Caco-2 (cell line): ENCODE measurements around the gene ZNF341. TPM values are rescaled to one million over a fixed set of nuclear protein-coding genes. Genes with fewer than 3 reads are reported as not detected.

ENCODE experiments used
- BruUV-seq: library from RNA; stranded (reverse); fragments of 400-500 nt; replicated peaks from 2 replicates; lab custom pipeline; 2021; lab: Mats Ljungman, UMichigan
- CTCF ChIA-PET: fragments of 300-600 bp; sonication (Branson Sonifier 250); formaldehyde crosslinking; loops from one replicate; lab custom pipeline; 2022; ENCODE audit warnings: antibody characterized with exemption; lab: Charles Lee
- POLR2A ChIA-PET: fragments of 300-600 bp; sonication (Branson Sonifier 250); formaldehyde crosslinking; loops from one replicate; lab custom pipeline; 2022; ENCODE audit warnings: antibody characterized with exemption; lab: Charles Lee
- DNase-seq, 2 experiments: peaks; one replicate each; pipeline versions ENCODE4 v3.0.0 to v3.0.0-alpha.2; 2020 to 2022
- H3K27me3 ChIP-seq: replicated peaks from 2 replicates; pipeline ENCODE4 v1.6.0; 2011; ENCODE audit warnings: low read length; ENCODE audit not compliant: control insufficient read depth, insufficient read depth
- H3K36me3 ChIP-seq: 2 replicates; pipeline ENCODE4 v1.5.1; 2011; ENCODE audit warnings: low read length; ENCODE audit not compliant: control insufficient read depth, insufficient read depth
- H3K4me1 ChIP-seq: fragments of 250-450 bp; sonication (Bioruptor Pico); 2 replicates; pipeline ENCODE4 v1.5.1; 2020; ENCODE audit warnings: mild to moderate bottlenecking
- H3K4me3 ChIP-seq: 2 replicates; pipeline ENCODE4 v1.5.1; 2011; ENCODE audit warnings: low read depth, mild to moderate bottlenecking, control low read depth, low read length
- H3K9me3 ChIP-seq: fragments of 250-450 bp; sonication (Bioruptor Pico); 2 replicates; pipeline ENCODE4 v1.5.1; 2020; ENCODE audit warnings: mild to moderate bottlenecking, moderate library complexity
- H3K27ac Mint-ChIP-seq: one replicate; pipeline ENCODE4 v1.8.0; 2022; ENCODE audit warnings: mixed read lengths; ENCODE audit not compliant: unreplicated experiment
- H3K27me3 Mint-ChIP-seq: one replicate; pipeline ENCODE4 v1.8.0; 2022; ENCODE audit warnings: mixed read lengths; ENCODE audit not compliant: insufficient read depth, unreplicated experiment
- H3K36me3 Mint-ChIP-seq: one replicate; pipeline ENCODE4 v1.8.0; 2022; ENCODE audit warnings: mild to moderate bottlenecking, mixed read lengths; ENCODE audit not compliant: insufficient read depth, unreplicated experiment
- H3K4me1 Mint-ChIP-seq: one replicate; pipeline ENCODE4 v1.8.0; 2022; ENCODE audit warnings: low read depth, mixed read lengths; ENCODE audit not compliant: unreplicated experiment
- H3K4me3 Mint-ChIP-seq: one replicate; pipeline ENCODE4 v1.8.0; 2022; ENCODE audit warnings: mild to moderate bottlenecking, moderate library complexity, mixed read lengths; ENCODE audit not compliant: unreplicated experiment
- H3K9me3 Mint-ChIP-seq: one replicate; pipeline ENCODE4 v1.8.0; 2022; ENCODE audit warnings: mixed read lengths; ENCODE audit not compliant: unreplicated experiment
- intact Hi-C: fragments of 100-400 bp; cut with micrococcal nuclease; formaldehyde crosslinking; loops from one replicate; pipeline ENCODE4 v1.10.0; 2022; ENCODE audit not compliant: unreplicated experiment
- total RNA-seq: library from RNA; stranded (reverse); gene quantifications from 2 replicates; pipeline ENCODE4 v1.2.3, GENCODE V29; 2022
- TF ChIP-seq, protein P1 (sequence below), 2 experiments: fragments of 200-600 bp in 1 of 2; IDR thresholded peaks; 1 replicate in 1 of 2; 2 replicates in 1 of 2; pipeline versions ENCODE4 v1.5.1 to v1.8.0; 2011 to 2022; ENCODE audit warnings: antibody characterized with exemption in 1 of 2, control low read depth in 1 of 2, inconsistent platforms in 1 of 2, low read depth in 1 of 2, low read length in 1 of 2, mild to moderate bottlenecking in 1 of 2, moderate library complexity in 1 of 2; ENCODE audit not compliant: insufficient read depth in 1 of 2, severe bottlenecking in 1 of 2, unreplicated experiment in 1 of 2

Gene ZNF341
- total RNA-seq, 1 experiment from 2014 or later, result 2.9 TPM

DNA sequence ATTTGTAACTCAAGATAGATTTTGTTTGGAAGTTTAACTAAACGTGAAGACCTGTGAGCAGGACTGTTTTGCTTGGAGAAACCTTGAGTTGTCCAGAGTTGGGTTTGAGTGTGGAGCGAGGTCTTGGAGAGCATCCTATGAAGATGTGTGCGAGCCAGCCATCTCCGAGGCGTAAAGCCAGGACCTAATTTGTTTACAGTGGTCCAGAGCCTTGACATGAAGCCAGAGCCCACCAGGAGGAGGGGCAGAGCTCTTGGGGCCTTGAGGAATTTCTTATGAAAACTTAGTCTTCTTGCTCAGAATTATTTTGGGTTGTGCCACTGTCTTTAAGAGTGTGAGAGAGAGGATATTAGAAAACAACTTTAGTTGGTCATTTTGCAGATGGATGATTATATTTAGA lies 85.6 kb downstream of the ZNF341 start:
- intact Hi-C loops, result no loop called here
- ChIA-PET CTCF (interaction anchor here (0.6 kb wide), 1 partner anchor 46 kb away, joined by 4 read pairs; no protein-coding TSS in a partner anchor), POLR2A (interaction anchor here (0.7 kb wide), 1 partner anchor 544 kb away, joined by 3 read pairs; no protein-coding TSS in a partner anchor)
- H3K27ac Mint-ChIP-seq, result no peak overlapping the region
- TF ChIP-seq, protein P1, sequence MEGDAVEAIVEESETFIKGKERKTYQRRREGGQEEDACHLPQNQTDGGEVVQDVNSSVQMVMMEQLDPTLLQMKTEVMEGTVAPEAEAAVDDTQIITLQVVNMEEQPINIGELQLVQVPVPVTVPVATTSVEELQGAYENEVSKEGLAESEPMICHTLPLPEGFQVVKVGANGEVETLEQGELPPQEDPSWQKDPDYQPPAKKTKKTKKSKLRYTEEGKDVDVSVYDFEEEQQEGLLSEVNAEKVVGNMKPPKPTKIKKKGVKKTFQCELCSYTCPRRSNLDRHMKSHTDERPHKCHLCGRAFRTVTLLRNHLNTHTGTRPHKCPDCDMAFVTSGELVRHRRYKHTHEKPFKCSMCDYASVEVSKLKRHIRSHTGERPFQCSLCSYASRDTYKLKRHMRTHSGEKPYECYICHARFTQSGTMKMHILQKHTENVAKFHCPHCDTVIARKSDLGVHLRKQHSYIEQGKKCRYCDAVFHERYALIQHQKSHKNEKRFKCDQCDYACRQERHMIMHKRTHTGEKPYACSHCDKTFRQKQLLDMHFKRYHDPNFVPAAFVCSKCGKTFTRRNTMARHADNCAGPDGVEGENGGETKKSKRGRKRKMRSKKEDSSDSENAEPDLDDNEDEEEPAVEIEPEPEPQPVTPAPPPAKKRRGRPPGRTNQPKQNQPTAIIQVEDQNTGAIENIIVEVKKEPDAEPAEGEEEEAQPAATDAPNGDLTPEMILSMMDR (IDR thresholded peaks at IDR 0.05; ENCODE audit: insufficient read depth in 1 of 2, low read depth in 1 of 2, low read length in 1 of 2, severe bottlenecking in 1 of 2, unreplicated experiment in 1 of 2), result no peak
- H3K4me1 Mint-ChIP-seq, result peaks cover 32% of the 10 kb centered on the region
- no peaks in the 10 kb centered on the region for H3K9me3 Mint-ChIP-seq
- H3K4me3 Mint-ChIP-seq, result no peak overlapping the region
- no peaks in the 10 kb centered on the region for H3K9me3 ChIP-seq
- H3K27me3 Mint-ChIP-seq, result no peaks in the 10 kb centered on the region
- H3K4me1 ChIP-seq, result peaks cover 28% of the 10 kb centered on the region
- H3K27me3 ChIP-seq, result no peaks in the 10 kb centered on the region
- BruUV-seq, result no TSS peak
- peaks cover 28% of the 10 kb centered on the region for H3K36me3 Mint-ChIP-seq
- H3K36me3 ChIP-seq, result peaks cover 5% of the 10 kb centered on the region; the same call in 1 of the 2 replicates
- DNase-seq, result no peak
- H3K4me3 ChIP-seq, result no peak overlapping the region

DNA sequence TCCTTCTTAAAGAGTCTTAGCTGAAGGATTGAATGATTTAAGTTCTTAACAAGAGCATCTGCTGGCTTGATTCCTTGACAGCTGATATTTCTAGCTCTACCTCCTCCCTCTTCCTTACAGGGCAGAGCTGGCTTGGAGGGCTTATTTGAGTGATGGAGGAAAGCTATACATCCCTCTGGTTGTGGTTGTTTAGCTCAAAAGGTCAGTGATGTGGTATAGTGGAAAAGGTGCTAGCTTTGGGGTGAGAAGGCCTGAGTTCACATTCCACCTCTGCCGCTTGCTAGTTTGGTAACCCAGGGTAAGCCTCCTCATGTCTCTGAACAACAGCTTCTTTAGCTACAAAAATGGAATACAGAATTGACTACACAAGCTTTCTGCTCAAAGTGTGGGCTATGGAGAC lies 87.7 kb downstream of the ZNF341 start:
- no peak overlapping the region for H3K27ac Mint-ChIP-seq
- DNase-seq, result no peak
- no peak overlapping the region for H3K4me3 Mint-ChIP-seq
- POLR2A ChIA-PET, result no interaction called here
- H3K9me3 ChIP-seq, result no peaks in the 10 kb centered on the region
- no peaks in the 10 kb centered on the region for H3K27me3 Mint-ChIP-seq
- intact Hi-C loops, result no loop called here
- peaks cover 5% of the 10 kb centered on the region; the same call in 1 of the 2 replicates for H3K36me3 ChIP-seq
- TF ChIP-seq, protein P1 (IDR thresholded peaks at IDR 0.05; ENCODE audit: insufficient read depth in 1 of 2, low read depth in 1 of 2, low read length in 1 of 2, severe bottlenecking in 1 of 2, unreplicated experiment in 1 of 2), result no peak
- H3K4me3 ChIP-seq, result no peak overlapping the region
- H3K9me3 Mint-ChIP-seq, result no peaks in the 10 kb centered on the region
- peaks cover 20% of the 10 kb centered on the region for H3K36me3 Mint-ChIP-seq
- CTCF ChIA-PET, result no interaction called here
- H3K27me3 ChIP-seq, result no peaks in the 10 kb centered on the region
- BruUV-seq, result no TSS peak
- H3K4me1 ChIP-seq, result peaks cover 11% of the 10 kb centered on the region
- peaks cover 21% of the 10 kb centered on the region for H3K4me1 Mint-ChIP-seq

DNA sequence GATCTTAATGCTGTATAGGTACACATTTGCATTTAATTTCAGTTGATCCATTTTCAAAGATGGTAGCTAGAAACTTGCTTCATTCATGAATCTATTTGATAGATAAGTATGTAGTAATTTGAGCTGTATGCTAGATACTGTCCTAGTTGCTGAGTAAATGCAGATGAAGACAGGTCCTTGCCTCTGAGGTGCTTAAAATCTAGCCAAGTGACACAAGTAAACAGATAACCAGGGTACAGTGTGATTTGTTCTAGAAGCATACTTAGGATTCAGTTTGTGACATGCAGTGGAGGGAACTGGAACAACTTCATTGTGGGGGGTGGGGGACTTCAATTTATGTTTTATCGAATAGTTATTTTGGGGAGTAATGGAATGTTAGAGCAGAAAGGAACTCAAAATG lies 88.6 kb downstream of the ZNF341 start:
- peaks cover 14% of the 10 kb centered on the region for H3K36me3 Mint-ChIP-seq
- H3K9me3 ChIP-seq, result no peaks in the 10 kb centered on the region
- intact Hi-C loops, result no loop called here
- no peaks in the 10 kb centered on the region for H3K27me3 Mint-ChIP-seq
- 0 out of 2 replicates have a peak, but pooled peaks cover 2% of the 10 kb centered on the region for H3K36me3 ChIP-seq
- H3K4me3 Mint-ChIP-seq, result no peak overlapping the region
- H3K4me3 ChIP-seq, result no peak overlapping the region
- no TSS peak for BruUV-seq
- POLR2A ChIA-PET, result no interaction called here
- H3K9me3 Mint-ChIP-seq, result no peaks in the 10 kb centered on the region
- CTCF ChIA-PET, result no interaction called here
- DNase-seq, result no peak
- H3K4me1 ChIP-seq, result peaks cover 13% of the 10 kb centered on the region
- peaks cover 22% of the 10 kb centered on the region for H3K4me1 Mint-ChIP-seq
- TF ChIP-seq, protein P1 (IDR thresholded peaks at IDR 0.05; ENCODE audit: insufficient read depth in 1 of 2, low read depth in 1 of 2, low read length in 1 of 2, severe bottlenecking in 1 of 2, unreplicated experiment in 1 of 2), result no peak
- H3K27me3 ChIP-seq, result no peaks in the 10 kb centered on the region
- no peak overlapping the region for H3K27ac Mint-ChIP-seq
